Stimulated activated naive CD8-positive, alpha-beta T cell treated with anti-CD3 and anti-CD28 coated beads, Interleukin-15, Interleukin-2, amounts not matched to agents 100 ng/mL and 50 ng/mL, for 24 hours (primary cell): ENCODE data around the gene HSD17B3.

Source experiments
- H3K27ac Mint-ChIP-seq: one replicate; pipeline ENCODE4 v1.8.0; 2021; ENCODE audit warnings: mild to moderate bottlenecking, mixed read lengths
- H3K27me3 Mint-ChIP-seq: one replicate; pipeline ENCODE4 v1.8.0; 2021; ENCODE audit warnings: mixed read lengths
- H3K36me3 Mint-ChIP-seq: one replicate; pipeline ENCODE4 v1.8.0; 2021; ENCODE audit warnings: low read depth, mixed read lengths
- H3K4me1 Mint-ChIP-seq: one replicate; pipeline ENCODE4 v1.8.0; 2021; ENCODE audit warnings: low read depth, mixed read lengths
- H3K4me3 Mint-ChIP-seq: one replicate; pipeline ENCODE4 v1.8.0; 2021; ENCODE audit warnings: mild to moderate bottlenecking, mixed read lengths
- H3K9me3 Mint-ChIP-seq: one replicate; pipeline ENCODE4 v1.8.0; 2021; ENCODE audit warnings: mixed read lengths

The HSD17B3 gene

DNA sequence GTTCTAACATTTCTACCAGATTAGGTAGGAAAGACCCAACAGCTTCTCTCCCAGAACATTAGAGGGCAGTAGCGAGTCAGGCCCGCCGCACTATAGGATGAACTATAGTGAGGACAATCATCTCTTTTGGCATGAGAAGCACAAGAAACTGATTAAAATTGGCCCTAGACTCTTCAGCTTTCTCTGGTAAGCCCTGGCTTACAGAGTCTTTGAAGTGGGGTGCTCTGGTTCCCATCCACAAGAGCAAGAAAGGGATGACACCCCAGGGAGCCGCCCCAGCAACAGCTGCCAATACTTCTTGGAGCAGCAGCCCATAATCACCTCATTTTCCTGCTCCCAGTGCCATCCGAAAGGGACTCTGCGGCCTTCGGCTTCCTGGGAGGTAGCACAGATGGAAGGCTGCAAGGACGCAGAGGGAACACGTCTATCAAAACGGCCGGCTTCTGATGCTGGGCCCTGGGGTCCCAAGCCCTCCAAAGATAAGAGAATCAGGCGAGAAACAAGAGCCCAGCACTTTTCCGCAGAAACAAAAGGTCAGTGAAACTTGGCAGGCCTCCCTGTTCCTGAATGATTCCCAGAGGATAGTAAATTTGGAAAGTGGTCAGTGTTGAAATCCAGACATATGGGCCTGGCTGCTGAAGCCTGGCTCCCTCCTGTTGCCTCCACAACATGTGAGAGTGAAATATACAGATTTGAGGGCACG lies 69.3 kb downstream of the HSD17B3 start:
- H3K36me3 Mint-ChIP-seq = no peaks in the 10 kb centered on the region
- H3K27me3 Mint-ChIP-seq = peaks cover 51% of the 10 kb centered on the region
- H3K9me3 Mint-ChIP-seq = peaks cover 12% of the 10 kb centered on the region

DNA sequence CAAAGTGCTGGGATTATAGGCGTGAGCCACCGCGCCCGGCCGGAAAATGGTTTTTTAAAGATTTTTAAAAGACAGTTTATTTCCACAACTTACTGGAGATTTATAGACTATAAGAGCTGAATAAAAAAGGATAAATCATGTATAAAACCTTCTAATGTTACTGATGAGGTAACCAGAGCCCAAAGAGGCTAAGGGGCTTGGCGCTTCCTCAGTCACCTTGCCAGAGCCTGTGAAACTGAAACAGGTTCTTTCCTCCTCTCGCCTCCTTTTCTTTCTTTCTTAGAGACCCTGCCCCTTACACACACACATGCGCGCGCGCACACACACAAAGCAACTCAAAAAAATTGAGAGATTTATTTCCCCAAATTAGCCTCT lies 69.8 kb downstream of the HSD17B3 start:
- Mint-ChIP-seq H3K9me3 (peaks cover 15% of the 10 kb centered on the region), H3K27ac (no peak overlapping the region), H3K4me3 (no peak overlapping the region), H3K27me3 (peaks cover 55% of the 10 kb centered on the region), H3K36me3 (no peaks in the 10 kb centered on the region), H3K4me1 (no peaks in the 10 kb centered on the region)

More for the DNA sequence above, 69.3 kb downstream of the HSD17B3 start:
- H3K27ac Mint-ChIP-seq = no peak overlapping the region
- no peaks in the 10 kb centered on the region for H3K4me1 Mint-ChIP-seq
- no peak overlapping the region for H3K4me3 Mint-ChIP-seq

DNA sequence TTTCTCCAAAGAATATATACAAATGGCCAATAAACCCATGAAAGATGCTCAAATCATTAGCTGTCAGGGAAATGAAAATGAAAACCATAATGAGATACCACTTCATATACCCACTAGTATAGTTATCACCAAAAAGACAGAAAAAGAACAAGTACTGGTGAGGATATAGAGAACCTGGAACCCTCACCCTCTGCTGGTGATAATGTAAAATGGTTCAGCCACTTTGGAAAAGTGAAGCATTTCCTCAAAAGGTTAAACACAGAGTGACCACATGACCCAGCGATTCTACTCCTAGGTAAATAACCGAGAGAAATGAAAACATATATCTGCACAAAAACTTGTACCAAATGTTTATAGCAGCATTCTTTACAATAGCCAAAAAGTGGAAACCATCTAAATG lies 72.0 kb downstream of the HSD17B3 start:
- H3K9me3 Mint-ChIP-seq = peaks cover 15% of the 10 kb centered on the region
- no peak overlapping the region for H3K4me3 Mint-ChIP-seq
- no peaks in the 10 kb centered on the region for H3K36me3 Mint-ChIP-seq
- no peak overlapping the region for H3K27ac Mint-ChIP-seq
- peaks cover 60% of the 10 kb centered on the region for H3K27me3 Mint-ChIP-seq
- H3K4me1 Mint-ChIP-seq = no peaks in the 10 kb centered on the region

DNA sequence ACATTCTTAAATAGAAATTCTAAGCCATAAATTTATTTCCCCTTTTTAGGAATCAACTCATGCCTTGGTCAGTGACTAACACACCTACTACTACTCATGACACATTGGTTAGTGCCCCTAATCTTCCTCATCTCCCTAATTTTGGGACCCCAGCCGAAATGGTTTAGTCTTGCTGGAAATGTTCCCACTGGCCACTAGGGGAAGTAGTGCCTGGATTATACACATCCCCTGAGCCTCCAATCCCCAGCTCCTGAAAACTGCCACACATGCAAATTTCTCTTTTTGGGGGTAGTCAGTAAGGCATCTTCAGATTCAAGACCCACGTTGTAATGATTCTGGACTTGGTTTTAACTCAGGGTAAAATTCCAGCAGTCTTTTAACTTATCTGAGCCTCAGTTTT lies 79.8 kb downstream of the HSD17B3 start:
- Mint-ChIP-seq H3K36me3 (no peaks in the 10 kb centered on the region), H3K27me3 (peaks cover 65% of the 10 kb centered on the region), H3K4me1 (peaks cover 19% of the 10 kb centered on the region), H3K4me3 (no peak overlapping the region), H3K9me3 (peaks cover 10% of the 10 kb centered on the region), H3K27ac (no peak overlapping the region)

DNA sequence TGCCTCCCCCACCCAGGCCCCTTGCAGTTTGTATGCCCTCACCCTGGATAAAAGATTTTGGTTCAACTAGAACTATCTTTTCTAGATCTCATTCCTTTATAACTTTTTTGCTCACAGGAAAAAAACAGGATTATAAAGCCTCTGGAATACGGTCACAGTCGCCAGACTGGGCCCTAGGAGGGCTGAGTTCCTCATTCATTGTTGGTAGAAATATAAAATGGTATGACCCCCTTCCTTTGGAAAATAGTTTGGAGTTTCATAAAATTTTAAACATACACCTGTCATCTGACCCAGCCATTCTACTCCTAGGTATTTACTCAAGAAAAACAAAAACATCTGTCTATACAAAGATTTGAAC lies 82.1 kb downstream of the HSD17B3 start:
- Mint-ChIP-seq H3K4me3 (no peak overlapping the region), H3K27me3 (peaks cover 70% of the 10 kb centered on the region), H3K27ac (no peak overlapping the region), H3K4me1 (peaks cover 19% of the 10 kb centered on the region), H3K9me3 (peaks cover 10% of the 10 kb centered on the region), H3K36me3 (no peaks in the 10 kb centered on the region)

DNA sequence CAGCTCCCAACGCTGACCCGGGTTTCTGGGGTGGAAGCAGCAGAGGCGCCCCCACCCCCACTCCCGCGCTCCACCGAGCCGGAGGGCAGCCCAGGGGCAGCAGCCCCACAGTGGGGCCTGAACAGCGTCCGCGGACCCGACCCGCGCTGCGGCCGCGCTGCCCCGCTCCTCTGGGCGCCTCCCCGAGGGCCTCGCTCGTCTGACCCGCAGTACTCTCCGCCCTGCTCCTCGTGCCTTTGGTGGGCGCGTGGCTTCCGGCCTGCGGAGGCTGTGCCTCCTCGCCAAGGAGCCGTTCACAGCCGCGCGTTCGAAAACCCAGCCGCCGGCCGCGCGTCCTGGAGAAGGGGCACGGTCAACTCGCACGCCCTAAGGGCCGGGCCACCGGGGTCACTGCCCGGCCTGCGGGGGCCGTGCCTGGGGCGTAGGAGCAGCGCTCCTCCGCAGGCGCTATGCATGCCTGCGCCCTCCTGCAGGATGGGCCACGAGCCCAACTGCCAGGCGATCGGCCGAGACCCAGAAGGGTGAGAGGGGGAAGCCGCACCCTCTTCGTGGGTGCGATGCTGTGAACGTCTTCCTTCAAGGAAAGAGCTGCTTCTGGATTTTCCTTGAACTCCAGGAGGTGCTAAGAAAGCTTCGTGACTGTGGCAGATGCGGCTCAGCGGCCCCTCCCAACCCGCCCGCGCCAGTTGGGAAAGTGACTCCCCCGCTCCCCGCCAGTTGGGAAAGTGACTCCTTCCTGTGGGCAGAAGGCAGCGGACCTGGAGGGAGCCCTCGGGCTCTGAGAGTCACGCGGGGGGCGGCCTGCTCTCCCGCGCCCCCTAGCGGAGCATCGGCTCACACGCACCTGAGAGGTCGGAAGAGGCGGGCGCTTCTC lies 82.7 kb downstream of the HSD17B3 start:
- Mint-ChIP-seq H3K27me3 (peaks cover 70% of the 10 kb centered on the region), H3K4me1 (peaks cover 19% of the 10 kb centered on the region), H3K36me3 (no peaks in the 10 kb centered on the region), H3K9me3 (peaks cover 7% of the 10 kb centered on the region), H3K4me3 (no peak overlapping the region), H3K27ac (no peak overlapping the region)

DNA sequence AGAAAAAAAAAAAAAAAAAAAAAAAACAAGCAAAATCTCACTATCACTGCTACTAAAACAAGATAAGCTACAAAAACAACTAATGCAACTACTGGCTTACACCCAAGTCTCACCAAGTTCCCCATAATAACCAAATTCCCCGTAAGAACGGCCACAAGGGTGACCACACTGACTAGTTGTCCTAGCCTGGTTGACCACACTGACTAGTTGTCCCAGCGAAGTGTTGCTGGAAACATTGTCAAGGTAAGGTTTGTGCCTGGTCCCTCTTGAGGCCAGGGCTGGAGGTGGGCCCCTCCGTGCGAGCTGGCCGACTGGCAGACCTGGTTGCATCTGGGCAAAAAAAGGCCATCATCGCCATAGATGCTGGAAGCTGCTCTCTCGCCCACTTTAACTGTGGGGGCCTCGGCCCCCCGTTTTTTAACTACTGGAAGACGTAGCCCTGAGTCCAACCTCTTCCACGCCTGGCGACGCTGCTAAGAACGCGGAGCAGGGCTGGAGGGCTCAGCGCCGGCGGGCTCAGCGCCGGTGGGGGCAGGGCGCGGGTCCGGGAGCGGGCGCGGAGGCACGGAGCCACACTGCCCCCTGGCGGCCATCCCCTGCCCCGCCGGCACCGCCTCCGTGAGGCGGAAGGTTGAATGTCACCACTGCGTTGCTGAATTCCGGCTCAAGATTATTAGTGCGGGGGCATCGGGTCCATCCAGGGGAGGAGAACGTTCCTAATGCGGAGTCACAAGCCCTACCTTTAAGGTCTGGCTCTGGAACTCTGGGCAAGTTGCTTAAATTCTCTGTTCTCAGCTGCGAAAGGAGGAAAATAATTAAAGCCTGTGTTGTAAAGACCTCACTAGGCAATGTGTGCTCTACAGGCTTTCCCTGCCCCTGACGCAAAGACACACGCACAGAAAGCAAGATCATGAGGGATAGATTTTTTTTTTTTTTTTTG lies 84.0 kb downstream of the HSD17B3 start:
- H3K27me3 Mint-ChIP-seq = peaks cover 61% of the 10 kb centered on the region
- H3K36me3 Mint-ChIP-seq = no peaks in the 10 kb centered on the region
- peak overlapping the region; percentile 72 for H3K4me3 Mint-ChIP-seq
- H3K27ac Mint-ChIP-seq = no peak overlapping the region
- no peaks in the 10 kb centered on the region for H3K9me3 Mint-ChIP-seq
- peaks cover 19% of the 10 kb centered on the region for H3K4me1 Mint-ChIP-seq

DNA sequence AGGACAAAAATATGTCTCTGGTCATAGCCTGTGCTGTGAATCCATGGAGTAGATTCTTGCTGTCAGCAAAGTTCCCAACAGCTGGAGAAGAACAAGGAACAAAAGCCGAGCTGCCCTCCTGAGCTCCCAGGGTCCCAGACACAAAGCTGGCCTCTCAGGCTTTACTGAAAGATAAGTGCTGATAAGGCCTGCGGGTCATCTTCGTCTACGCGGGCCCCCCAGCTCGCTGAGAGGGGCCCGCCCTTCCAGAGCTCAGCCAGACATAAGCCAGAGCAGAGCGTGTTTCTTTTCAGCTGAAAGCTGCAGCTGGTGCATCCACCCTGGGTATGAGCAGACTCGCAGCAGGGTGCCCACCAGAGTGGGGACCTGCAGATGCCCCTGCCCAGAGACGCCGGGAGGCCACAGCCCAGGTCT lies 84.7 kb downstream of the HSD17B3 start:
- Mint-ChIP-seq H3K27ac (no peak overlapping the region), H3K9me3 (no peaks in the 10 kb centered on the region), H3K4me3 (no peak overlapping the region), H3K4me1 (peaks cover 19% of the 10 kb centered on the region), H3K36me3 (no peaks in the 10 kb centered on the region), H3K27me3 (peaks cover 58% of the 10 kb centered on the region)

DNA sequence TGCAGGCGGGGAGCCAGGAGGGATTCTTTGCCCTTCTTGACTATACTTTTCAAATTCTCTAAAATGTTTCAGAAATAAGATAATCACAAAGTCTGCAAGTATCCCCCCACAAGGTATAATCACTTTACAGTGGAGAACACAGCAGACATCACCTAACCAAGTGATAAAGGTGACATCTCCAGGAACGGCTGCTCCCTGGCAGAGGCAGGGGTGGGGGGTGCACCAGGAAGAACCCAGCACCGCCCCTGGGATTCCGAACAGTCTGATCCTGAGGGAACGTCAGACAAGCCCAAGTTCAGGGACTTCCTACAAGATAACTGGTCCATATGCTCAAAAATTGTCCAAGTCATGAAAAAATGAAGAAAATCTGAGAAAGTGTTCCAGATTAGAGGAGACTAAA lies 85.4 kb downstream of the HSD17B3 start:
- H3K27ac Mint-ChIP-seq = no peak overlapping the region
- H3K36me3 Mint-ChIP-seq = no peaks in the 10 kb centered on the region
- peaks cover 19% of the 10 kb centered on the region for H3K4me1 Mint-ChIP-seq
- H3K9me3 Mint-ChIP-seq = no peaks in the 10 kb centered on the region
- H3K4me3 Mint-ChIP-seq = no peak overlapping the region
- H3K27me3 Mint-ChIP-seq = peaks cover 52% of the 10 kb centered on the region

DNA sequence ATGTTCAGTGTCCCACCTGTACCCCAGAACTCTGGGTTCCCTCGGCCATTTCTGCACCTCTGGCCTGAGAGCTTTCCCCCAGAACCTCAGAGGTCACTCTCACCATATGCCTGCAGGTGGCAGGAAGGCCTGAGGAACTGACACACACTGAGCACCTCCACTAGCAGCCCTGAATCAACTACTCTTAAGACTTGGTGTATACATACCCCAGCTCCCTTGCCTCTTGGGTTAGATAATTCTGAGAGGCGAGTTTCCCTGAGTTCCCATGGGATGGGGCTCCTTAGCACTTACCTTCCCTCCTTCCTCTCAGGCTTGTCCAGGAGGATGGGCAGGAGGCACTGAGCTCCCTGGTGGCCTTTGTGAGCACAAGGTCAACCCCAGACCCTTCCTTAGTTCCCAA lies 86.1 kb downstream of the HSD17B3 start:
- Mint-ChIP-seq H3K9me3 (no peaks in the 10 kb centered on the region), H3K27me3 (peaks cover 51% of the 10 kb centered on the region), H3K4me3 (no peak overlapping the region), H3K36me3 (no peaks in the 10 kb centered on the region), H3K27ac (no peak overlapping the region), H3K4me1 (peaks cover 19% of the 10 kb centered on the region)

DNA sequence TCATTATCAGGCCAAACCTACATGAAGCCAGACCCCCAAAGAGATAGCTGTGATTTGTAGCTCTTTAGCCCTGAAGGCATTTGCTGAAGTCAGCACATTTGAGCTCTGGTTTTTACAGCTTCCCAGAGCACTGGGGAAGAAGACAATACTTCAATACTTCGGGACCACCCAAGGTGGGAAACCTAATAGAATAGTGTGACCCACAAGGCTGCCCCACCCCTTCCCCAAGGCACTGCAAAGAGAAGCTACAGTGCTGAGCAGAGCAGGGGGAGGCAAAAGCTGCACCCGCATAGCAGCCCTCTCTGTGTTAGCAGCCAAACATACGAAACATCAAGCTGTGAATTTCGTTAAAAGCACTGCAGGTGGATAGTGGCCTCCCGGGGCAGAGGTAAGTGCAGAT lies 87.3 kb downstream of the HSD17B3 start:
- no peaks in the 10 kb centered on the region for H3K9me3 Mint-ChIP-seq
- H3K36me3 Mint-ChIP-seq = no peaks in the 10 kb centered on the region
- peaks cover 51% of the 10 kb centered on the region for H3K27me3 Mint-ChIP-seq
- no peak overlapping the region for H3K4me3 Mint-ChIP-seq
- H3K27ac Mint-ChIP-seq = no peak overlapping the region
- peaks cover 15% of the 10 kb centered on the region for H3K4me1 Mint-ChIP-seq

DNA sequence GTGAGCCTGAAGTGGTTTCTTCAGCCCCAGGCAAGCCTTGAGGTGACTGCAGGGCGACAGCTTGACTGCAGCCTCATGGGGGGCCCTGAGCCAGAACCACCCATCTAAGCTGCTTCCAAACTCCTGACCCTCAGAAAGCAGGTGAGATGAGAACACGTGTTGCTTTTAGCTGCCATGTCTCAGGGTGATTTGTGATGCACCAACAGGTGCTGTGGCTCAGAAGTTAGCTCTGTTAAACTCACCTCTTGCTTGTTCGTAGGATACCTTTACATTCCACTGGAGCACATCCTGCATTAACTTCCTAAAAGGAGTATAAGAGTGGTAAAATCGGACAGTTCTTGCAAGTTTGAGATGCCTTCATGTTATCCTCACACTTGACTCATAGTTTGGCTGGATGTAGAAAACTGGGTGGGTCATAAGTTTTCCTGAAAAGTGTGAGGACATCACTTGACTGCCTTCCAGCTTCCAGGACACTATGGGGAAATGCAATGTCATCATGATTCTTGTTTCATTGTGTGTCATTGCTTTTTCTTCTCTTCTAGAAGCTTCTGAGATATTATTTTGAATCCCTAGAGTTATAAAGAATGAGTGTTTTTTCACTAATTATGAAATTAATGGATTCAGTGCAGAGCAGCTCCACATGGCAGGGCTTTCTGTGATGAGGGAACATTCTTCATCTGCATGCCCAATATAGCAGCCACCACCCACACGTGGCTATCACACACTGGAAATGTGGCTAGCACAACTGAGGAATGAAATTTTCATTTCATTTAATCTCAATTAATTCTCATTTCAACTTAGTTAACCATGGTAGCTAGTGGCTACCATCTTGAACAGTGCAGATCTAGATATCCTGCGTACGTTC lies 92.3 kb downstream of the HSD17B3 start:
- Mint-ChIP-seq H3K36me3 (no peaks in the 10 kb centered on the region), H3K9me3 (no peaks in the 10 kb centered on the region), H3K4me3 (no peak overlapping the region), H3K4me1 (no peaks in the 10 kb centered on the region), H3K27me3 (peaks cover 18% of the 10 kb centered on the region), H3K27ac (no peak overlapping the region)

DNA sequence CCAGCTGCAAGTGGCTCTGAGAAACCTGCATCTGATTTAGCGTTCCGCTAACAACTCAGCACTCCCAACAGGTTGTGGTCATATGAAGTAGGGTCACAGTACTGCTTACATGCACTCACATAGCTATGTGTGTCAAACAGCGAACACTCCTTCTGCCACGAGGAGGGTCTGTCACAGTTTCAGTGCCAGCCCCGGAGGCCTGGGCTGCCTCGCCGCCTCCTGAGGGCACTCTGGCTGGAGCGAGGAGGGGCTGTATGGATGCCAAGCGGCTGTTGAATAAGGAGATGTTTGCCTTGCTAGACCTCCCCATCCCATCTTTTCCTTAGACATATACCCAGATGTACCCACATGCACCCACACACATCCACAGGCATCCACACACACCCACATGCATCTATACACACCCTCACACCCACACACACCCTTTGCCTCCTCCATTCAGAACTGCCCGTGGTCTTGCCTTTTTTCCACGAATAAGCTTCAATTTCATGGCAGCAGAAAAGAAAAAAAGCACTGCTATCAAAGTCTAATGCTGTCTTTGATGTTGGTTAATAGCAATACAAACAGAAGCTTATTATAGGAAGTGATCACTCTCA lies 95.7 kb downstream of the HSD17B3 start:
- H3K4me1 Mint-ChIP-seq = no peaks in the 10 kb centered on the region

DNA sequence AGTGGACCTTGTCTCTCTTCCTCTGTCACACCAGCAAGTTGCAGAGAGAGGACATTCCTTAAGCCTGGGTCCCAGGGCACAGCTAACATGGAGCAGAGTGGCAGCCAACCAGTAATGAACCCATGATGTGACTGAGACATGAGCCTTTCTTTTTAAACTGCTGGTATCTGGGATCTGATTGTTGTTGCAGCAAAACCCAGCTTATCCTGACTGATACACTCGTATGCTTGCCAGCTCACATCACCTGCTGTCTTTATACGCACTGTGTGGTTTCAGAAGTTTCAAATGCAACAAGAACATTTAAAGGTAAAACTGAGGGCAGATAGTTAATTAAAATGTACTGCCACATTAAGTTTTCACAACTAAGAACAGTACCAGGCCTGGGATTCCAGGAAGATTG lies 97.1 kb downstream of the HSD17B3 start:
- Mint-ChIP-seq H3K4me1 (no peaks in the 10 kb centered on the region), H3K36me3 (no peaks in the 10 kb centered on the region), H3K9me3 (no peaks in the 10 kb centered on the region), H3K4me3 (no peak overlapping the region), H3K27me3 (no peaks in the 10 kb centered on the region), H3K27ac (no peak overlapping the region)

More for the DNA sequence above, 95.7 kb downstream of the HSD17B3 start:
- Mint-ChIP-seq H3K36me3 (no peaks in the 10 kb centered on the region), H3K4me3 (no peak overlapping the region), H3K27me3 (peaks cover 5% of the 10 kb centered on the region), H3K9me3 (no peaks in the 10 kb centered on the region), H3K27ac (no peak overlapping the region)
